NK-92 treated with Interleukin-12 subunit alpha and Interleukin-12 subunit beta, amount 100 ng/mL, for 24 hours (cell line): Measurements from ENCODE around the gene ERP44.

Experiments
- DNase-seq: peaks from one replicate; lab custom pipeline; 2025; lab: John Stamatoyannopoulos, UW

ERP44 gene

GRCh38 chr9:99936947-99937587 is 161.7 kb downstream of the ERP44 start:
- DNase-seq: no peak

GRCh38 chr9:99931155-99931840 is 167.5 kb downstream of the ERP44 start:
- DNase-seq: no peak

- DNase-seq: no peak
Measured at GRCh38 chr9:99929652-99930051, 169.1 kb downstream of the ERP44 start.
